Right cardiac atrium (tissue), 5 donors: ENCODE data around the gene TMEFF1. TPM values are rescaled to one million over a fixed set of nuclear protein-coding genes. Genes with fewer than 3 reads are reported as not detected.

Experiments
- ATAC-seq, 2 donors: fragments of 200-7000 bp; cut with Tn5 transposase; one replicate each; pipeline versions ENCODE4 v1.8.0 to v1.9.1; 2020; ENCODE audit warnings: moderate library complexity in 2 of 2, mild to moderate bottlenecking in 1 of 2
- DNase-seq, 3 donors: peaks; one replicate each; pipeline ENCODE4 v3.0.0-alpha.2; 2020
- H3K27ac ChIP-seq: one replicate; pipeline ENCODE4 v1.5.1; 2013; ENCODE audit warnings: mild to moderate bottlenecking, low read length, control low read depth, moderate library complexity
- H3K27me3 ChIP-seq: one replicate; pipeline ENCODE4 v1.6.1; 2013; ENCODE audit not compliant: control insufficient read depth, insufficient read depth
- H3K4me1 ChIP-seq: one replicate; pipeline ENCODE4 v1.6.1; 2013; ENCODE audit warnings: low read length; ENCODE audit not compliant: control insufficient read depth, insufficient read depth
- H3K4me3 ChIP-seq: one replicate; pipeline ENCODE4 v1.5.1; 2013; ENCODE audit warnings: low read length, control low read depth
- H3K9me3 ChIP-seq: one replicate; pipeline ENCODE4 v1.6.1; 2013; ENCODE audit warnings: low read length; ENCODE audit not compliant: control insufficient read depth
- WGBS: extraction: QIAGEN DNeasy Blood & Tissue Kit; methylation state at CpG from one replicate; pipeline ENCODE4 v1.1.7; 2013; 5-methylcytosine and 5-hydroxymethylcytosine counted together
- intact Hi-C, 4 donors: fragments of 100-400 bp; cut with DNase I; formaldehyde crosslinking; loops; one replicate each; pipeline versions ENCODE4 v1.11.0 to v1.14.0; 2022 to 2023
- polyA plus RNA-seq: library from polyadenylated mRNA; stranded (reverse); fragments of 200-250 nt; gene quantifications from one replicate; pipeline ENCODE4 v1.2.3, GENCODE V29; 2013
- total RNA-seq, 4 donors: library from RNA; stranded (reverse); fragmentation: NEBNext Ultra II Directional; extraction: Animal tissue kit (Norgen Biotek cat#: 25700); gene quantifications; one replicate each; pipeline ENCODE4 v1.2.1, GENCODE V29; 2021
- donor health status: healthy with polysubstance abuse.
- donor health status: DM: no; HTN: yes; CAD: no.
- donor health status: DM: no; HTN: no; CAD: no.
- donor health status: DM: no; HTN: yes; CAD: no; lungs with severe emphysema.
- donor health status: DM: yes; HTN: yes; CAD: no.

The TMEFF1 gene
- total and polyA plus RNA-seq, 5 donors = 0.02 to 0.34 (median 0.15) TPM; not detected in 2

DNA sequence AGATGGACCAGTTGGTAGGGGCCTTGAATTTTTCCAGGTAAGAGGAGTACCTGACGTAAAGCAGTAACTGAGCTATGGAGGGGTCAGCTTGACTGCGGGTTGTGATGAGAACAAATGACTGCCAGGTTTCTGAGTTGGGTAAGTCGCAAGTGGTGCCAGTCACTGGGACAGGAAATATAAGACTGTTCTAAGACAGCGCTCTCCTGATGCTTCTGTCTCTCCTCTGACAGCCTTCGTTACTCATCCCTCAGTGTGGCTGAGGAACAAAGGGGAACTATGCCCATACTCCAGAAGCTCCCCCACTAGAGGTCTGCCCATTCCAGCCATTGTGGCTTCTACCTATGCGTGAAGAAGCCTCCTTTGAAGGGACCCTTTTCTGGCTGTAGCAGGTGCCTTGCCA lies 118.2 kb downstream of the TMEFF1 start:
- Histone ChIP-seq H3K27ac (no peak overlapping the region), H3K27me3 (no peaks in the 10 kb centered on the region), H3K9me3 (no peaks in the 10 kb centered on the region), H3K4me1 (no peaks in the 10 kb centered on the region), H3K4me3 (no peak overlapping the region)
- WGBS = 92% methylated on average over 6 of the region's 6 CpGs
- intact Hi-C loops = loop anchor here in 3 of 4 donors (10.0 kb wide), 3 partner anchors 86 to 1426 kb away; no protein-coding TSS in a partner anchor
- DNase-seq (no peak), ATAC-seq (no peak)

DNA sequence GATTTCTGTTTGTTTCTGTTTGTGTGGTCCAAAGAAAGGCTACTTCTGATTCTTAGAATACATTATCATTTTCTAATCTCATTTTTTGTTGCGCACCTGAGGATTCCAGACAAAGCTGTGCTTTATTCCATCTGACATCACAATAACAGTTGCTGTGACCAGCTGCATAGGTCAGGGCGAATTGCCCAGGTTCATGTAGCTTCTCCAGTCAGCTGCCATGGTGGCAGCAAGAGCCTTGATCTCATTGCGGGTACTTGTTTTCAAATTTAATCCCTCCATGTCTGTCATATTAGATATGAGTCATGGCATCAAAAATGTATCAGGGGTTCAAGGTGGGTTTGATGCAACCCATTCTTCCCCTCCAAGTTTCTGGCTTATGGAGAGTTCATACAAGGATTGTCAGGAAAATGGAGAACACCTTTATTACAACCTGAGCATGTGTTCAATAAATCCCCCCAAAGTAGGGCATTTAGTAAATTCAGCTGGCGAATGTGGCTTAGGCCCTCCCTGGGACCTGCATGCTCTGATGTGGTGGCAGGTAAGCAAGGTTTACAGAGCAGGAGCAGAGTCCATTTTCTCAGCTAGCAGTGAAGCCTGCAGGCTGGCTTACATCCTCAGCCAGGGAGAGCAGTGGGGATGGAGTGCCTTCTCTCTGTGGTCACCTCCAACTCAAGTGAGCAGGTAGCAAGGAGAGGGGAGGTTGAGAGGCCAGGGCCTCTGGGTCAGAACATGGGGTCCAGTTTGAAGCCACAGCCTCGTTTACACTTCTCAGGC lies 118.9 kb downstream of the TMEFF1 start:
- intact Hi-C loops = loop anchor here in 3 of 4 donors (10.0 kb wide), 3 partner anchors 87 to 1427 kb away; no protein-coding TSS in a partner anchor
- Histone ChIP-seq H3K9me3 (no peaks in the 10 kb centered on the region), H3K27me3 (no peaks in the 10 kb centered on the region), H3K27ac (no peak overlapping the region), H3K4me1 (no peaks in the 10 kb centered on the region), H3K4me3 (no peak overlapping the region)
- ATAC-seq (no peak), DNase-seq (no peak)
- WGBS = 88% methylated on average over 5 of the region's 5 CpGs

DNA sequence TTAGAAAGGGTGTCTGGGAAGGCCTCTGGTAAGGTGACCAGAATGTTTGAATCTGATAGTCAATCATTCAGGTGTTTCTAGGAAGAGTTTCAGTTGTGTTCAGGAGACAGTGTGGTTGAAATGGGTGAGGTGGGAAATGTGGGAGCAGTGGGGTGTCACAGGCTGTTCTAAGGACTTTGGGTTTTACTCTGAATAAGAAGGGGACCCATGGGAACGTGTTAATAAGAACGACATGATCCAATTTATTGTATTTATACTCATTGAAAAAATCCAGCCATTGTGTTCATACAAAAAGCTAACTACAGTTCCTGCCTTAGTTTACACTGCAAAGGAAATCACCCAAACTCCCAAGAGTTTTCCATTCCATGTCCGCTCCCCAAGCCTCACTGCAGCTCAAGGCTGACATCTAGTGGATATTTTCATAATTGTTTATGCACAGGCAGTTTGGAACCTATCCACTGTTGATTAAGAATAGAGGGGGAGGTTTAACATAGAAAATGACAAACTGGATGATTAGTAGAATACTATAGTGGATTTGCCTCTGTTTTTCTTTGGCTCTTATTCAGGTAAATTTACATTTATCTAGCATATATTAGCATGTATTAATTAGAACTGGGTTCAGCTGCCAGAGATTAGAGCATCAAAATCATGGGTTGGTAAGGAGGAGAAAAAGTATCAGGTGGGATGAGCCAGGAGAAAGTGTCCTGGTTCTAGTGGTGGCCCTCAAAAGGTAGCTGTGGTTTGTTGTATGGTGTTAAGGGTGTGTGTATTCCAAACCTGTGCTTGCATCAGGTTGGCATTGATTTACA lies 122.6 kb downstream of the TMEFF1 start:
- H3K27ac ChIP-seq = no peak overlapping the region
- DNase-seq = no peak

DNA sequence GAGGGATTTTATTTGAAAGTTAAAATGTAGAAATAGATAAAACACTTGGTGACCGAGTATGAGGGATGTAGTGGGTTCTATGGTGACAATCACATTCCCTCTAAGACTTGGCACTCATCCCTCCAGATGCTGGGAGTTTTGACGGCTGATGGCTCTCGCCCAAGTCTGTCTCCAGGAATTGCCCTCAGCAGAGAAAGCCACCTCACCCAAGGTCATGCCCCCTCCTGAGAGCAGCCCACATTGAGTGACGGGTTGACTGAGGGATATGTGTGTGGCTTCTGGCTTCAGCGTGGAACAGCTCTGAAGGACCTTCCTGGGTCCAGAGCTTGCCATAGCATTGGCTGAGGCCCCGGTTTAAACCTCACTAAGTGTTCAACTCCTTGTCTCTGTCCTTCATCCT lies 124.3 kb downstream of the TMEFF1 start:
- DNase-seq = no peak
- no peaks in the 10 kb centered on the region for H3K9me3 ChIP-seq
- H3K4me1 ChIP-seq = no peaks in the 10 kb centered on the region
- no peak overlapping the region for H3K4me3 ChIP-seq
- H3K27me3 ChIP-seq = no peaks in the 10 kb centered on the region
- peak in 1 of 2 donors; percentile 4 for ATAC-seq
- no peak overlapping the region for H3K27ac ChIP-seq
- intact Hi-C loops = loop anchor here in 3 of 4 donors (5.0 to 10.0 kb wide), 4 partner anchors 90 to 1432 kb away; no protein-coding TSS in a partner anchor
- WGBS = 26% methylated on average over 6 of the region's 6 CpGs

More for the DNA sequence above, 122.6 kb downstream of the TMEFF1 start:
- intact Hi-C loops = loop anchor here in 3 of 4 donors (5.0 to 10.0 kb wide), 4 partner anchors 88 to 1431 kb away; no protein-coding TSS in a partner anchor
- Histone ChIP-seq H3K4me1 (no peaks in the 10 kb centered on the region), H3K9me3 (no peaks in the 10 kb centered on the region), H3K27me3 (no peaks in the 10 kb centered on the region), H3K4me3 (no peak overlapping the region)
- WGBS = 14% methylated on average over 3 of the region's 3 CpGs
- peak; percentile 56 to 69 for ATAC-seq

DNA sequence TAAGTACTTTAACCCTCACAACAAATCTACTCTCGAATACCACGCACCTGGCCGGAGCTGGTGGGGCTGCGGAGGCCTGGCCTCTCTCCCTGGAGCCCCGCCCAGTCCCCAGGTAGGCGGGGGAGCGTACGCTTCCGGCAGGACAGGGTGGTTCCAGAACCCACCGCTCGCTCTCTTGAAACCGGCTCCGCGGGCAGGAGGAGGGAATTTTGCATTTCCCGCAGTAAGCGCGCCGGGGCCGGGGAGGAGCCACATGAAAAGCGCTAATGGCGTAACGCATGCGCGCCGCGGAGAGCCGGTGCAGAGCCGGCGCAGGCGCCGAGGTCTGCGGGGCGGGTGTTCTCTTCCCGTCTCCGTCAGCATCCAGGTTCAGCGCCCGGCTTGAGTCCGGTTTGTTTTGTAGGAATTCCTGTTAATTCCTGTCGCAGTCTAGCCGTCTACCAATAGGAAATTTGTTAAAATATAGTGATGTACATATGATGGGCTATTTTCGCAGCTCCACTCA lies 125.7 kb downstream of the TMEFF1 start:
- DNase-seq = peak; percentile 85 to 94 (median 92)
- Histone ChIP-seq H3K27ac (no peak overlapping the region), H3K27me3 (no peaks in the 10 kb centered on the region), H3K9me3 (no peaks in the 10 kb centered on the region), H3K4me3 (peak overlapping the region; percentile 57), H3K4me1 (no peaks in the 10 kb centered on the region)
- ATAC-seq = peak; percentile 85 to 90
- intact Hi-C loops = loop anchor here in 3 of 4 donors (5.0 to 10.0 kb wide), 4 partner anchors 91 to 1434 kb away; no protein-coding TSS in a partner anchor
- 1% methylated on average over 41 of the region's 41 CpGs for WGBS

DNA sequence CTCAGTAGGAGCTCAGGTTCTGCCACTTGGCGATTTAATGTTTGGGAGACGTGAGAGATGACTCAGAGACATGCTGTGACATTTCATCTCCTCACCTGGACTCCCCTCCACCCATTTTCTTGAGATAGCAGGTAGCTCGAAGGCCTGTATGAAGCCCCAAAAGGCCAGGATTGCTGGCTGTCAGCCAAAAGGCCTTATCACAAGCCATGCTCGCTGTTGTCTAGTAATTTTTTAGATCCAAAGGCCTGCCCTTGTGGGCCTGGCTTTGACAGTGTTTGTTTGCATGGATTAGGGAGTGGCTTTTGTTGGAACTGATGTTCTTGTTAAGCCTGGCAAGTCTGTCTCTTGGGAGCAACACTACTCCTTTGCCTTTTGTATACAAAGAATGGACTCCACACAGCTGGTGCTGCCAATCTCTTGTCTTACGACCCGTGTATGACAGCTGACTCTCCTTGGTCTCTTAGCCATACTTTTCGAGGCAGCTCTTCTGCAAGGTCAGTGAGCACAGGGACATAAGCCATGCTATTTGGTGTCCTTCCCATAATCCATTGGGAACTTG lies 127.7 kb downstream of the TMEFF1 start:
- 81% methylated on average over 7 of the region's 7 CpGs for WGBS
- intact Hi-C loops = loop anchor here in 2 of 4 donors (5.0 kb wide), 2 partner anchors 707 to 712 kb away; no protein-coding TSS in a partner anchor
- ATAC-seq (no peak), DNase-seq (peak in 2 of 3 donors; percentile 16 to 51)
- Histone ChIP-seq H3K4me1 (no peaks in the 10 kb centered on the region), H3K27ac (no peak overlapping the region), H3K27me3 (no peaks in the 10 kb centered on the region), H3K9me3 (no peaks in the 10 kb centered on the region), H3K4me3 (no peak overlapping the region)

DNA sequence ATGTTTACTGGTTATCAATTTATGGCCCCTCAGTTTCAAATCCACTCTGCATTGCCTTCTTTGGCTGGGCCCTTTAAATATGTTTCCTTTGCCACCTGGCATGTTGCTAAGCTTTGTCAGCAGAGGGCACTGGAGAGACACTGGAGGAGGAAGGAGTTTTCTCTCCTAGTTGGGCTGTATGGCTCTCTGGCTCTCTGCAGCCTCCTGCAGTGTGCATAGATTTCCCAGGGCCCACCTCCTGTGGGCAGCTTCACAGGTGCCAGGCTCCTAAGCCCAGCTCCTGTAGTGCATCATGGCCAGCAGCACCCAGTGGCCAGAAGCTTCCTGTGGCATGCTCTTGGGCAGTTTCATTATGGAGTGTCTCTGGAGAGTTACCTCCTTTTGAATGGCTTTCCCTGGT lies 128.3 kb downstream of the TMEFF1 start:
- H3K27ac ChIP-seq = no peak overlapping the region
- intact Hi-C loops = loop anchor here in 2 of 4 donors (5.0 kb wide), 2 partner anchors 706 to 711 kb away; no protein-coding TSS in a partner anchor
- H3K4me1 ChIP-seq = no peaks in the 10 kb centered on the region
- no peaks in the 10 kb centered on the region for H3K27me3 ChIP-seq
- no peaks in the 10 kb centered on the region for H3K9me3 ChIP-seq
- no peak overlapping the region for H3K4me3 ChIP-seq
- ATAC-seq = no peak
- peak in 1 of 3 donors; percentile 13 for DNase-seq

DNA sequence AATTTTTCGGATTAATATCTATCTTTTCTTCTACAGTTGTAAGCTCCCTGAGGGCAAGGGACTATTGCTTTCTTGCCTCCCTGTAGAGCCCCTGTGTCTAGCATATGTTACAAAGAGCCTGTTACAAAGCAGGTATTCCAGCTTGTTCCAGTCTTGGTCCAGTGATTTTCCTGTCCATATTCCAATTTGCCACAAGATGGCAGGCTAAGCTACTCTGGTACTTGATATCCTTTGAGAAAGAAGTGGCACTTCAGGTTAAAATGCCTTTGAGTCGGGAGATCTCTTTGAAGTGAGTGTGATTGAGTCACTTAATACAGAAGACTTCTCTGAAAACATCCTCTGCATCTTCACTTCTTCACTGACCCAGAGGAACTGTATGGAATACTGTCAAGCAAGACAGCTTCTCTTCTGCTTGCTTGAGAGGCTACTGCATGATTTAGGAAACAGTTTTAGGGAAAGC lies 129.4 kb downstream of the TMEFF1 start:
- no peak overlapping the region for H3K4me3 ChIP-seq
- H3K27me3 ChIP-seq = no peaks in the 10 kb centered on the region
- no peak overlapping the region for H3K27ac ChIP-seq
- intact Hi-C loops = loop anchor here in 3 of 4 donors (2.0 to 5.0 kb wide), 3 partner anchors 705 to 710 kb away; no protein-coding TSS in a partner anchor
- H3K9me3 ChIP-seq = no peaks in the 10 kb centered on the region
- ATAC-seq (no peak), DNase-seq (no peak)
- WGBS = 21% methylated on average over 2 of the region's 2 CpGs
- no peaks in the 10 kb centered on the region for H3K4me1 ChIP-seq

DNA sequence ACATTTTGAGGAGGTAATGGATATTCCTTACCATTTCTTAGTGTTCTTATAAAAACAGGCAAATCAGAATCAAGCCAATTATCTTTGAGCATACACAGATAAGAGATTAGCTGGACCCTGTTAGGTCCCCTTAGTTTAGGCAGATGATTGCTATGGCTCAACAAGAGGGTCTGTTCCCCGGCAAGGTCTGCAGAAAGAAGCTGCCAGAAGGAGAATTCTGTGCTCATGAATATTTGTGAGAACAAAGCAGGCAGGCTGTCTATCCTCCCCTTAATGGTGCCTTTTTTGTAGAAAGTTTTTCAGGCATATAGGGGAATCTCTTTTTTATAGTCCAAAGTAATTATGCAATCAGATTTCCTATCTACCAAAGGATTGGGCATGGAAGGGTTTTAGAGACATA lies 132.5 kb downstream of the TMEFF1 start:
- H3K9me3 ChIP-seq = no peaks in the 10 kb centered on the region
- intact Hi-C loops = no loop called here
- ATAC-seq (no peak), DNase-seq (no peak)
- H3K27me3 ChIP-seq = no peaks in the 10 kb centered on the region
- H3K4me3 ChIP-seq = no peak overlapping the region
- H3K27ac ChIP-seq = no peak overlapping the region
- 39% methylated on average over 1 of the region's 1 CpG for WGBS
- H3K4me1 ChIP-seq = no peaks in the 10 kb centered on the region

DNA sequence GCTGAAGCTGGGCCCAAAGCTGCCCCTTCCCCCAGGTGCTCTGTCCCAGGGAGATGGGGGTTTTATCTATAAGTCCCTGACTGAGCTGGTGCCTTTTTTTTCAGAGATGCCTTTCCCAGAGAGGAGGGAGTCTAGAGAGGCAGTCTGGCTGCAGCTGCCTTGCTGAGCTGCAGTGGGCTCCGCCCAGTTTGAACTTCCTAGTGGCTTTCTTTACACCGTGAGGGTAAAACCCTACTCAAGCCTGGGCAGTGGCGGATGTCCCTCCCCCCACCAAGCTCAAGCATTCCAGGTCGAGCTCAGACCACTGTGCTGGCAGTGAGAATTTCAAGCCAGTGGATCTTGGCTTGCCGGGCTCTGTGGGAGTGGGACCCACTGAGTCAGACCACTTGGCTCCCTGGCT lies 146.2 kb downstream of the TMEFF1 start:
- intact Hi-C loops = no loop called here
- Histone ChIP-seq H3K4me3 (no peak overlapping the region), H3K27ac (no peak overlapping the region), H3K4me1 (no peaks in the 10 kb centered on the region), H3K27me3 (no peaks in the 10 kb centered on the region), H3K9me3 (no peaks in the 10 kb centered on the region)
- no peak for ATAC-seq
- DNase-seq = no peak
- WGBS = 64% methylated on average over 5 of the region's 5 CpGs
